CD4-positive, alpha-beta T cell (primary cell): Measurements from ENCODE around the gene SECISBP2. TPM values are rescaled to one million over a fixed set of nuclear protein-coding genes. Genes with fewer than 3 reads are reported as not detected.

Experiments used
- ATAC-seq: fragments of 200-7000 bp; cut with Tn5 transposase; one replicate; pipeline ENCODE4 v1.10.0; 2022; ENCODE audit warnings: mild to moderate bottlenecking; ENCODE audit not compliant: poor library complexity
- CTCF ChIA-PET: fragments of 350-600 bp; sonication (Branson Sonifier 250); formaldehyde crosslinking; loops from one replicate; lab custom pipeline; 2021; ENCODE audit warnings: antibody characterized with exemption, inconsistent platforms; lab: Charles Lee
- POLR2A ChIA-PET: fragments of 350-600 bp; sonication (Branson Sonifier 250); formaldehyde crosslinking; loops from one replicate; lab custom pipeline; 2021; ENCODE audit warnings: antibody characterized with exemption, inconsistent platforms; lab: Charles Lee
- DNase-seq, 14 experiments: peaks; one replicate each; pipeline ENCODE4 v3.0.0-alpha.2; 2013 to 2020; ENCODE audit warnings: mixed read lengths in 2 of 14
- H3K27ac ChIP-seq, 2 donors: one replicate each; pipeline versions ENCODE4 v1.5.1 to v1.7.0; 2013; ENCODE audit warnings: low read length in 2 of 2, low read depth in 1 of 2, mild to moderate bottlenecking in 1 of 2
- H3K27me3 ChIP-seq, 2 experiments: 1 replicate in 1 of 2; 2 replicates in 1 of 2; pipeline versions ENCODE4 v1.6.1 to v1.7.0; 2013; ENCODE audit warnings: low read length in 2 of 2, control low read depth in 1 of 2, mild to moderate bottlenecking in 1 of 2, moderate library complexity in 1 of 2; ENCODE audit not compliant: insufficient read depth in 2 of 2, control insufficient read depth in 1 of 2
- H3K36me3 ChIP-seq: one replicate; pipeline ENCODE4 v1.6.1; 2013; ENCODE audit warnings: low read length, control low read depth; ENCODE audit not compliant: insufficient read depth
- H3K4me1 ChIP-seq: one replicate; pipeline ENCODE4 v1.6.1; 2013; ENCODE audit warnings: low read length, control low read depth; ENCODE audit not compliant: insufficient read depth
- H3K4me3 ChIP-seq: one replicate; pipeline ENCODE4 v1.5.1; 2013; ENCODE audit warnings: mild to moderate bottlenecking, low read length, moderate library complexity
- H3K9me3 ChIP-seq, 2 experiments: 1 replicate in 1 of 2; 2 replicates in 1 of 2; pipeline versions ENCODE4 v1.6.1 to v1.7.0; 2013; ENCODE audit warnings: low read length in 2 of 2, mild to moderate bottlenecking in 2 of 2, control low read depth in 1 of 2, moderate library complexity in 1 of 2; ENCODE audit not compliant: control insufficient read depth in 1 of 2, insufficient read depth in 1 of 2
- H3K27ac Mint-ChIP-seq: one replicate; pipeline ENCODE4 v1.8.0; 2020; ENCODE audit warnings: mixed read lengths
- H3K27me3 Mint-ChIP-seq: one replicate; pipeline ENCODE4 v1.8.0; 2021; ENCODE audit warnings: mixed read lengths
- H3K36me3 Mint-ChIP-seq: one replicate; pipeline ENCODE4 v1.8.0; 2021; ENCODE audit warnings: low read depth, mixed read lengths
- H3K4me1 Mint-ChIP-seq: one replicate; pipeline ENCODE4 v1.8.0; 2021; ENCODE audit warnings: low read depth, mixed read lengths
- H3K4me3 Mint-ChIP-seq: one replicate; pipeline ENCODE4 v1.8.0; 2020; ENCODE audit warnings: mild to moderate bottlenecking, mixed read lengths
- H3K9me3 Mint-ChIP-seq: one replicate; pipeline ENCODE4 v1.8.0; 2020; ENCODE audit warnings: mixed read lengths
- intact Hi-C, 2 experiments: fragments of 100-400 bp; cut with DNase I in 1 of 2; cut with micrococcal nuclease in 1 of 2; formaldehyde crosslinking; loops; one replicate each; pipeline versions ENCODE4 v1.15.1 to v1.9.0; 2023 to 2025; cut with DNase I, micrococcal nuclease
- total RNA-seq, 174 experiments: library from RNA in 2 of 174; stranded (reverse) in 2 of 174; gene quantifications; one replicate each; pipeline ENCODE4 v1.2.3 and lab custom pipeline; 2021 to 2026
- TF ChIP-seq, protein P1 (sequence below): fragments of 200-600 bp; IDR thresholded peaks from one replicate; pipeline ENCODE4 v1.8.0; 2022; ENCODE audit warnings: antibody characterized with exemption, mild to moderate bottlenecking

SECISBP2 gene
- total RNA-seq, 2 experiments from 2014 or later = 109 to 112 TPM

DNA sequence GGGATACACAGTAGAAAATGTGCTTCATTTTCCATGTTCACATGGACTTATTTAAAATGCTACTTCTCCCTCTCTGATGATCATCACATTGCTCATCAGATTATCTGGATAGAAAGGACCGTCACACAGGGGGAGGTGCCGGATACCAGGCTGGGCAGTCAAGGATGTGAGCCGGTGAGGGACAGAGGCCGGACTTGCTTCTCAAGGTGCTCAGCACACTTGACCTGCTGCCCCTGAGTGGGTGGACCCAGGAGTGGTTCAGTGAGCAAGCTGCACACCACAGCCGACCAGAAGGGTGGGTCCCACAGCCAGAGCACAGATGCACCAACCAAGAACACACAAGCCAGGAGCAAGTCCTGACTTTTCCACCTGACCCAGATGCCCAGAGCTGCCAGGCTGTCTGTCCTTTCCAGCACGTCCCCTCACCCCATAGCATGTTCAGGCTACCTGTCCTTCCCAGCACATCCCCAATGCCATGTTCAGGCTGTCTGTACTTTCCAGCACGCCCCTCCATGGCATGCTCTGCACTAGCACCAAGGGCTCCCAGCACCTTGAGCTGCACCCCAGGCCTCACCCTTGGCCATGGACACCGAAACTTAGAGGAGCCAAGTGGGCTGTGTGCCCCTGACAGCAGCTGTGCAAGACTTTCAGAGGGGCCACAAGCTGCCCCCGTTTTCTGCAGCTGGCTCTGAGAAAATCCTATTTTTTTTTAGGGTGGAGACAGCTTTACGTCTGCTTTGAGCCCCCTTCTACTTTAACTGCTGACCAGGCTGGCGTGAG is 77.8 kb downstream of the SECISBP2 start:
- Histone ChIP-seq H3K9me3 (no peaks in the 10 kb centered on the region), H3K4me3 (no peak overlapping the region), H3K27ac (no peak overlapping the region), H3K4me1 (peaks cover 8% of the 10 kb centered on the region), H3K36me3 (peaks cover 98% of the 10 kb centered on the region), H3K27me3 (no peaks in the 10 kb centered on the region)
- no peak for ATAC-seq
- intact Hi-C loops = no loop called here
- TF ChIP-seq, protein P1, sequence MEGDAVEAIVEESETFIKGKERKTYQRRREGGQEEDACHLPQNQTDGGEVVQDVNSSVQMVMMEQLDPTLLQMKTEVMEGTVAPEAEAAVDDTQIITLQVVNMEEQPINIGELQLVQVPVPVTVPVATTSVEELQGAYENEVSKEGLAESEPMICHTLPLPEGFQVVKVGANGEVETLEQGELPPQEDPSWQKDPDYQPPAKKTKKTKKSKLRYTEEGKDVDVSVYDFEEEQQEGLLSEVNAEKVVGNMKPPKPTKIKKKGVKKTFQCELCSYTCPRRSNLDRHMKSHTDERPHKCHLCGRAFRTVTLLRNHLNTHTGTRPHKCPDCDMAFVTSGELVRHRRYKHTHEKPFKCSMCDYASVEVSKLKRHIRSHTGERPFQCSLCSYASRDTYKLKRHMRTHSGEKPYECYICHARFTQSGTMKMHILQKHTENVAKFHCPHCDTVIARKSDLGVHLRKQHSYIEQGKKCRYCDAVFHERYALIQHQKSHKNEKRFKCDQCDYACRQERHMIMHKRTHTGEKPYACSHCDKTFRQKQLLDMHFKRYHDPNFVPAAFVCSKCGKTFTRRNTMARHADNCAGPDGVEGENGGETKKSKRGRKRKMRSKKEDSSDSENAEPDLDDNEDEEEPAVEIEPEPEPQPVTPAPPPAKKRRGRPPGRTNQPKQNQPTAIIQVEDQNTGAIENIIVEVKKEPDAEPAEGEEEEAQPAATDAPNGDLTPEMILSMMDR = no peak
- peaks cover 96% of the 10 kb centered on the region for H3K36me3 Mint-ChIP-seq
- CTCF ChIA-PET = no interaction called here
- H3K4me3 Mint-ChIP-seq = no peak overlapping the region
- no peaks in the 10 kb centered on the region for H3K27me3 Mint-ChIP-seq
- no peaks in the 10 kb centered on the region for H3K9me3 Mint-ChIP-seq
- H3K27ac Mint-ChIP-seq = peak overlapping the region; percentile 17
- no peak for DNase-seq
- POLR2A ChIA-PET = interaction anchor here (0.6 to 1.1 kb wide), 5 partner anchors 13 to 154 kb away, joined by 3 to 4 read pairs (median 3); no protein-coding TSS in a partner anchor
- peaks cover 18% of the 10 kb centered on the region for H3K4me1 Mint-ChIP-seq

DNA sequence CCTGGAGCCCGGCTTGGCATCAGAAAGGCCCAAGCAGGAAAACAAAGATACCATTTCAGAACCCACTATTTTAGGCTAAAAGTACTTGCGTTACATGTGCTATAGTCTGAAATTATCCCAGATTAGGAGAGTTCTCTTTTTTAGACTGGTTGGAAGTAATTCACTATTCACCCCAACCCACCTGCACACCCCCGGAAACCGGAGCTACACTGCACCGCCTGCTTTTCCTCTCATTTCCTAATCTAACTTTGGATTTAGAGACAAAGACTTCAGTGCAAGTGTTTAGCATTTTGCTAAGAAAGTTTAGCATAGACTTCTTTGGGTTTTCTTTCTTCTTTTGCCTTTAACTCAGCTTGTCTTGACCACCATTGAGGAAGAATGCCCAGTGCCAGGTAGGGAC is 79.2 kb downstream of the SECISBP2 start:
- Histone ChIP-seq H3K27me3 (no peaks in the 10 kb centered on the region), H3K4me1 (peaks cover 5% of the 10 kb centered on the region), H3K4me3 (no peak overlapping the region), H3K9me3 (no peaks in the 10 kb centered on the region), H3K27ac (no peak overlapping the region), H3K36me3 (peaks cover 98% of the 10 kb centered on the region)
- ChIA-PET POLR2A (interaction anchor here (2.2 kb wide), 1 partner anchor 11 kb away, joined by 9 read pairs; no protein-coding TSS in a partner anchor), CTCF (interaction anchor here (1.8 kb wide), 1 partner anchor 152 kb away, joined by 4 read pairs; no protein-coding TSS in a partner anchor)
- Mint-ChIP-seq H3K9me3 (no peaks in the 10 kb centered on the region), H3K27me3 (no peaks in the 10 kb centered on the region), H3K4me3 (no peak overlapping the region), H3K27ac (peak overlapping the region; percentile 70), H3K36me3 (peaks cover 96% of the 10 kb centered on the region), H3K4me1 (peaks cover 20% of the 10 kb centered on the region)
- intact Hi-C loops = no loop called here
- DNase-seq (no peak), ATAC-seq (no peak)
- TF ChIP-seq, protein P1 = no peak

DNA sequence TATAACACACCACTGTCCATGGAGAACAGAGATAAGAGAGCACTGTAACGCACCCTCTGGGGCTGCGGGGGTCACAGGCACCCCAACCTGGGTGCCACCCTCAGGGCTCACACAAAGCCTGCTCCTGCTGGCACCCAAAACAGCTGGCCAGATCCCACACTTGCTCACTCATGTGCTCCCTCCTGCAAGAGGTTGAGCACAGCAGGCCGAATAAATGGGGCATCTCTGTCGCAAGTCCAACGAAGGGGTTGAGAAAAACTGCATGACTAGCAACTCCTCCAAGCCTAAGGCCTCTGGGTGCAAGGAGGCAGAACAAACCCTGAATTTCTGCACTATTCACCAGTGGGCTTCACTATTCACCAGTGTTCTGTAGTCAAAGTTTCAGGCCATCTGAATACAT is 80.3 kb downstream of the SECISBP2 start:
- Histone ChIP-seq H3K27me3 (no peaks in the 10 kb centered on the region), H3K36me3 (peaks cover 98% of the 10 kb centered on the region), H3K9me3 (no peaks in the 10 kb centered on the region), H3K4me1 (peaks cover 5% of the 10 kb centered on the region), H3K4me3 (no peak overlapping the region), H3K27ac (no peak overlapping the region)
- Mint-ChIP-seq H3K27ac (peak overlapping the region; percentile 70), H3K4me3 (no peak overlapping the region), H3K4me1 (peaks cover 20% of the 10 kb centered on the region), H3K36me3 (peaks cover 96% of the 10 kb centered on the region), H3K9me3 (no peaks in the 10 kb centered on the region), H3K27me3 (no peaks in the 10 kb centered on the region)
- ATAC-seq = no peak
- ChIA-PET POLR2A (interaction anchor here (0.6 to 2.2 kb wide), 2 partner anchors 10 to 23 kb away, joined by 3 to 9 read pairs; no protein-coding TSS in a partner anchor), CTCF (interaction anchor here (1.8 kb wide), 1 partner anchor 151 kb away, joined by 4 read pairs; no protein-coding TSS in a partner anchor)
- intact Hi-C loops = no loop called here
- no peak for DNase-seq
- TF ChIP-seq, protein P1 = no peak
